ENCODE results near the gene MRPL20. TPM values are rescaled to one million over a fixed set of nuclear protein-coding genes. Genes with fewer than 3 reads are reported as not detected.

The MRPL20 gene
- total and polyA plus RNA-seq, 9 of the 15 experiments (the other 6 are each of a cell fraction or from before 2014, with no cell fraction given) = 180 to 671 (median 229) TPM

DNA sequence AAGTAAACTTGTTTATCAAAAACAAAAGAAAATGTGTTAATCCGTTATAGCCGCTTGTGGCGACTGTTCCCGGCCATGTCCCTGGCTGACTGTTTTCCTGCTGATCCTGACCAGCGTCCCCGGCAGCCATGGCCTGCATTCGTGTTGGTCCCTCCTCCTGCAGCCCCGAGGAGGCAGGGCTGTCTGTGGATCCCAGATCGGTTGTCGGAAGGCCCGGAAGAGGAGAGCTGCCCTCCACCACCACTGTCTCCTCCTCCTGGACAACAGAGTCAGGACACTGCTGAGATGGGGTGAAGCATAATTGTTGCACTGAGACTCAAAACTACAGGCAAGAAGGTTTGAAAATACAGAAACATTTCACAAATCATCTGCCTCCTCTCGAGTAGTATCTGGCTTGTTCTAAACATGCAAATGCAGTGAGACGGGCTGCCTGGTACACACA lies 45.1 kb downstream of the MRPL20 start:
- ChIA-PET CTCF (ENCODE audit: low intra/inter-chr PET ratio) (no interaction called here), POLR2A (no interaction called here)
- no peak for ATAC-seq
- Histone ChIP-seq H3K79me2 (ENCODE audit: control insufficient read depth, insufficient read depth, low read length) (peaks cover 6% of the 10 kb centered on the region; the same call in 2 of the 3 replicates), H3K27me3 (ENCODE audit: control insufficient read depth in 2 of 2, insufficient read depth in 2 of 2, low read length in 2 of 2) (no peaks in the 10 kb centered on the region; a peak in 1 of 5 replicates), H3K4me1 (replicated peaks in 1 of 2; ENCODE audit: control insufficient read depth in 2 of 2, insufficient read depth in 2 of 2, low read length in 2 of 2) (peaks cover 19 to 51% of the 10 kb centered on the region in 2 experiments), H4K20me1 (replicated peaks; ENCODE audit: control insufficient read depth, insufficient read depth, low read length) (no peaks in the 10 kb centered on the region), H3K9me1 (ENCODE audit: control insufficient read depth, insufficient read depth, low read length) (no peaks in the 10 kb centered on the region), H3K9ac (ENCODE audit: insufficient read depth in 1 of 2, low read depth in 2 of 2, low read length in 2 of 2) (0 out of 4 replicates have a peak overlapping the region, but pooled peaks of 1 of the 2 experiments have one; percentile 47), H3K4me3 (no peak overlapping the region), H3K4me2 (ENCODE audit: insufficient read depth, low read length) (no peak overlapping the region), H3K27ac (ENCODE audit: extremely low read depth, low read depth, low read length) (no peak overlapping the region), H3K9me3 (replicated peaks; ENCODE audit: control insufficient read depth, insufficient read depth, low read depth, low read length) (peaks cover 12% of the 10 kb centered on the region), H2AFZ (ENCODE audit: low read depth, low read length) (peak overlapping the region; percentile 20; the same call in 1 of the 2 replicates), H3K36me3 (ENCODE audit: control insufficient read depth, insufficient read depth, low read length) (no peaks in the 10 kb centered on the region)
- WGBS (ENCODE audit: insufficient coverage, low coverage, missing lambda C conversion rate) = 40% methylated on average over 13 of the region's 13 CpGs
- no peak for DNase-seq (ENCODE audit: extremely low read depth in 1 of 4, low spot score in 3 of 4)
- in situ Hi-C loops (cut with MboI) = loop anchor here (10.0 kb wide), 1 partner anchor 553 kb away; the partner anchor contains the start of genes CALML6 and TMEM52
- TF ChIP-seq, protein P1, sequence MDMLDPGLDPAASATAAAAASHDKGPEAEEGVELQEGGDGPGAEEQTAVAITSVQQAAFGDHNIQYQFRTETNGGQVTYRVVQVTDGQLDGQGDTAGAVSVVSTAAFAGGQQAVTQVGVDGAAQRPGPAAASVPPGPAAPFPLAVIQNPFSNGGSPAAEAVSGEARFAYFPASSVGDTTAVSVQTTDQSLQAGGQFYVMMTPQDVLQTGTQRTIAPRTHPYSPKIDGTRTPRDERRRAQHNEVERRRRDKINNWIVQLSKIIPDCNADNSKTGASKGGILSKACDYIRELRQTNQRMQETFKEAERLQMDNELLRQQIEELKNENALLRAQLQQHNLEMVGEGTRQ (CRISPR knock-in tag; IDR thresholded peaks at IDR 0.05) = no peak
- peak in 1 of 3 experiments; percentile 28 for TF ChIP-seq YY1 (IDR thresholded peaks at IDR 0.05; ENCODE audit: borderline replicate concordance in 1 of 3, control insufficient read depth in 1 of 3, extremely low read depth in 1 of 3, insufficient read depth in 3 of 3, insufficient read length in 1 of 3, insufficient replicate concordance in 2 of 3, low read depth in 1 of 3, low read length in 2 of 3)
- TF ChIP-seq, protein P2, sequence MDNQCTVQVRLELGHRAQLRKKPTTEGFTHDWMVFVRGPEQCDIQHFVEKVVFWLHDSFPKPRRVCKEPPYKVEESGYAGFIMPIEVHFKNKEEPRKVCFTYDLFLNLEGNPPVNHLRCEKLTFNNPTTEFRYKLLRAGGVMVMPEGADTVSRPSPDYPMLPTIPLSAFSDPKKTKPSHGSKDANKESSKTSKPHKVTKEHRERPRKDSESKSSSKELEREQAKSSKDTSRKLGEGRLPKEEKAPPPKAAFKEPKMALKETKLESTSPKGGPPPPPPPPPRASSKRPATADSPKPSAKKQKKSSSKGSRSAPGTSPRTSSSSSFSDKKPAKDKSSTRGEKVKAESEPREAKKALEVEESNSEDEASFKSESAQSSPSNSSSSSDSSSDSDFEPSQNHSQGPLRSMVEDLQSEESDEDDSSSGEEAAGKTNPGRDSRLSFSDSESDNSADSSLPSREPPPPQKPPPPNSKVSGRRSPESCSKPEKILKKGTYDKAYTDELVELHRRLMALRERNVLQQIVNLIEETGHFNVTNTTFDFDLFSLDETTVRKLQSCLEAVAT (IDR thresholded peaks at IDR 0.05) = peak in 1 of 2 experiments; percentile 76; a peak in 2 of 4 replicates
- no peak for TF ChIP-seq NR2F6 (CRISPR knock-in tag; IDR thresholded peaks at IDR 0.05)
- TF ChIP-seq SMAD2 (IDR thresholded peaks at IDR 0.05; ENCODE audit: low read depth, low read length) = no peak
- no peak for TF ChIP-seq ZNF324 (CRISPR knock-in tag; IDR thresholded peaks at IDR 0.05)
- no peak for TF ChIP-seq SNIP1 (IDR thresholded peaks at IDR 0.05; ENCODE audit: low read depth)
- TF ChIP-seq RNF2 (IDR thresholded peaks at IDR 0.05) = no peak
- TF ChIP-seq MAFF (IDR thresholded peaks at IDR 0.05; ENCODE audit: low read length) = no peak
- peak; percentile 58; the same call in 1 of the 2 replicates for TF ChIP-seq ZBTB17 (CRISPR knock-in tag; IDR thresholded peaks at IDR 0.05)
- TF ChIP-seq ZNF165 (CRISPR knock-in tag; IDR thresholded peaks at IDR 0.05; ENCODE audit: borderline replicate concordance) = no peak
- TF ChIP-seq, protein P3, sequence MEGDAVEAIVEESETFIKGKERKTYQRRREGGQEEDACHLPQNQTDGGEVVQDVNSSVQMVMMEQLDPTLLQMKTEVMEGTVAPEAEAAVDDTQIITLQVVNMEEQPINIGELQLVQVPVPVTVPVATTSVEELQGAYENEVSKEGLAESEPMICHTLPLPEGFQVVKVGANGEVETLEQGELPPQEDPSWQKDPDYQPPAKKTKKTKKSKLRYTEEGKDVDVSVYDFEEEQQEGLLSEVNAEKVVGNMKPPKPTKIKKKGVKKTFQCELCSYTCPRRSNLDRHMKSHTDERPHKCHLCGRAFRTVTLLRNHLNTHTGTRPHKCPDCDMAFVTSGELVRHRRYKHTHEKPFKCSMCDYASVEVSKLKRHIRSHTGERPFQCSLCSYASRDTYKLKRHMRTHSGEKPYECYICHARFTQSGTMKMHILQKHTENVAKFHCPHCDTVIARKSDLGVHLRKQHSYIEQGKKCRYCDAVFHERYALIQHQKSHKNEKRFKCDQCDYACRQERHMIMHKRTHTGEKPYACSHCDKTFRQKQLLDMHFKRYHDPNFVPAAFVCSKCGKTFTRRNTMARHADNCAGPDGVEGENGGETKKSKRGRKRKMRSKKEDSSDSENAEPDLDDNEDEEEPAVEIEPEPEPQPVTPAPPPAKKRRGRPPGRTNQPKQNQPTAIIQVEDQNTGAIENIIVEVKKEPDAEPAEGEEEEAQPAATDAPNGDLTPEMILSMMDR (IDR thresholded peaks at IDR 0.05 in 2 of 3, conservative IDR thresholded peaks at IDR 0.05 in 1 of 3; ENCODE audit: insufficient read depth in 2 of 3, low read depth in 1 of 3, low read length in 3 of 3) = 0 out of 6 replicates have a peak, but pooled peaks of 1 of the 3 experiments have one; percentile 8
- TF ChIP-seq FOXM1 (IDR thresholded peaks at IDR 0.05; ENCODE audit: low read depth) = no peak
- TF ChIP-seq FOXM1 (CRISPR knock-in tag; IDR thresholded peaks at IDR 0.05; ENCODE audit: low read depth) = no peak
- FAIRE-seq = no peak
- intact Hi-C loops (cut with micrococcal nuclease) = no loop called here
- no TSS peak for BruUV-seq (replicated peaks)
